ENCODE data around the gene TXLNB. TPM values are rescaled to one million over a fixed set of nuclear protein-coding genes. Genes with fewer than 3 reads are reported as not detected.

Gene TXLNB
- total RNA-seq, 2 donors from 2014 or later: 0.22 to 0.29 TPM

- Histone ChIP-seq H3K27ac (no peak overlapping the region), H3K4me1 (no peaks in the 10 kb centered on the region), H3K4me3 (no peak overlapping the region), H3K27me3 (no peaks in the 10 kb centered on the region), H3K36me3 (no peaks in the 10 kb centered on the region), H3K9me3 (no peaks in the 10 kb centered on the region), H3K9ac (ENCODE audit: low read depth in 2 of 2, low read length in 2 of 2) (no peak overlapping the region)
- intact Hi-C loops (cut with DNase I): no loop called here
- DNase-seq: no peak
- no peak for TF ChIP-seq CTCF (IDR thresholded peaks at IDR 0.05)
Observed at GRCh38 chr6:139271056-139271455, 20.7 kb downstream of the TXLNB start.

GRCh38 chr6:139270249-139270648 is 21.5 kb downstream of the TXLNB start:
- no peak overlapping the region for H3K4me3 ChIP-seq

GRCh38 chr6:139265512-139266190 is 26.1 kb downstream of the TXLNB start:
- Histone ChIP-seq H3K27me3 (no peaks in the 10 kb centered on the region), H3K36me3 (no peaks in the 10 kb centered on the region), H3K9me3 (no peaks in the 10 kb centered on the region), H3K27ac (no peak overlapping the region), H3K4me1 (no peaks in the 10 kb centered on the region), H3K4me3 (no peak overlapping the region), H3K9ac (ENCODE audit: low read depth in 2 of 2, low read length in 2 of 2) (no peak overlapping the region)
- intact Hi-C loops (cut with DNase I): no loop called here
- TF ChIP-seq CTCF (IDR thresholded peaks at IDR 0.05): no peak
- DNase-seq: no peak

More at GRCh38 chr6:139270249-139270648, 21.5 kb downstream of the TXLNB start:
- no peak overlapping the region for H3K9ac ChIP-seq (ENCODE audit: low read depth in 2 of 2, low read length in 2 of 2)
- H3K4me1 ChIP-seq: no peaks in the 10 kb centered on the region
- H3K27ac ChIP-seq: no peak overlapping the region
- intact Hi-C loops (cut with DNase I): no loop called here
- no peaks in the 10 kb centered on the region for H3K9me3 ChIP-seq
- H3K27me3 ChIP-seq: no peaks in the 10 kb centered on the region
- TF ChIP-seq CTCF (IDR thresholded peaks at IDR 0.05): no peak
- DNase-seq: no peak
- no peaks in the 10 kb centered on the region for H3K36me3 ChIP-seq

GRCh38 chr6:139262519-139263300 is 29.1 kb downstream of the TXLNB start:
- TF ChIP-seq CTCF (IDR thresholded peaks at IDR 0.05): no peak
- Histone ChIP-seq H3K4me1 (no peaks in the 10 kb centered on the region), H3K36me3 (no peaks in the 10 kb centered on the region), H3K4me3 (no peak overlapping the region), H3K9me3 (no peaks in the 10 kb centered on the region), H3K9ac (ENCODE audit: low read depth in 2 of 2, low read length in 2 of 2) (no peak overlapping the region), H3K27ac (no peak overlapping the region), H3K27me3 (no peaks in the 10 kb centered on the region)
- DNase-seq: no peak
- intact Hi-C loops (cut with DNase I): no loop called here

- intact Hi-C loops (cut with DNase I): no loop called here
- no peak for DNase-seq
- no peak overlapping the region for H3K27ac ChIP-seq
- TF ChIP-seq CTCF (IDR thresholded peaks at IDR 0.05): no peak
- H3K9me3 ChIP-seq: no peaks in the 10 kb centered on the region
- H3K4me1 ChIP-seq: no peaks in the 10 kb centered on the region
- no peaks in the 10 kb centered on the region for H3K36me3 ChIP-seq
- H3K27me3 ChIP-seq: no peaks in the 10 kb centered on the region
- no peak overlapping the region for H3K9ac ChIP-seq (ENCODE audit: low read depth in 2 of 2, low read length in 2 of 2)
- H3K4me3 ChIP-seq: no peak overlapping the region
Observed at GRCh38 chr6:139257821-139258398, 33.9 kb downstream of the TXLNB start.

Measured in colonic mucosa (tissue), 4 donors.